Right lobe of liver (tissue), 6 donors: ENCODE data around the gene CSNK1A1. TPM values are rescaled to one million over a fixed set of nuclear protein-coding genes. Genes with fewer than 3 reads are reported as not detected.
A peak's percentile ranks its signal among the peaks of the same experiment; 100 is the strongest.

Experiments
- ATAC-seq, 4 donors: fragments of 200-7000 bp; cut with Tn5 transposase; one replicate each; pipeline ENCODE4 v1.9.1; 2020; ENCODE audit warnings: mild to moderate bottlenecking in 4 of 4, moderate library complexity in 4 of 4
- DNase-seq, 3 donors: peaks; one replicate each; pipeline ENCODE4 v3.0.0-alpha.2; 2020
- H3K27ac ChIP-seq, 3 donors: fragments of 200-600 bp; one replicate each; pipeline ENCODE4 v1.8.0; 2022
- H3K27me3 ChIP-seq, 2 donors: fragments of 200-600 bp; one replicate each; pipeline ENCODE4 v1.8.0; 2022
- H3K36me3 ChIP-seq, 4 donors: fragments of 200-600 bp; sonication (generic) in 1 of 4; one replicate each; pipeline versions ENCODE4 v1.5.1 to v1.8.0; 2017 to 2022; ENCODE audit warnings: control low read depth in 1 of 4
- H3K4me1 ChIP-seq, 4 donors: fragments of 200-600 bp; sonication (generic) in 1 of 4; one replicate each; pipeline versions ENCODE4 v1.5.1 to v1.8.0; 2017 to 2022; ENCODE audit warnings: control low read depth in 1 of 4
- H3K4me3 ChIP-seq, 3 donors: fragments of 200-600 bp; one replicate each; pipeline ENCODE4 v1.8.0; 2022
- H3K9me3 ChIP-seq, 4 donors: fragments of 200-600 bp; sonication (generic) in 1 of 4; one replicate each; pipeline versions ENCODE4 v1.5.1 to v1.8.0; 2017 to 2022; ENCODE audit warnings: control low read depth in 1 of 4
- CTCF ChIP-seq, 4 donors: fragments of 200-600 bp in 3 of 4; fragments of 450-650 bp in 1 of 4; IDR thresholded peaks; one replicate each; pipeline versions ENCODE4 v1.5.1 to v1.8.0; 2016 to 2022; ENCODE audit warnings: antibody characterized with exemption in 4 of 4, mild to moderate bottlenecking in 2 of 4
- POLR2A ChIP-seq: fragments of 450-650 bp; IDR thresholded peaks from one replicate; pipeline ENCODE4 v1.6.1; 2017; ENCODE audit warnings: antibody characterized with exemption, mild to moderate bottlenecking
- WGBS: methylation state at CpG from one replicate; pipeline ENCODE4 v1.1.6; 2018; ENCODE audit warnings: low coverage, low lambda C conversion rate; ENCODE audit not compliant: insufficient coverage; ENCODE audit errors: missing lambda C conversion rate; 5-methylcytosine and 5-hydroxymethylcytosine counted together
- intact Hi-C, 2 donors: fragments of 100-400 bp; cut with DNase I; formaldehyde crosslinking; loops; one replicate each; pipeline versions ENCODE4 v1.11.2 to v1.14.1; 2022
- total RNA-seq, 6 experiments: library from RNA; depleted of rRNA in 2 of 6; stranded (reverse); fragments of >200 nt in 2 of 6; fragmentation: NEBNext Ultra II Directional in 3 of 6; extraction: Animal tissue kit (Norgen Biotek cat#: 25700) in 3 of 6; gene quantifications; one replicate each; pipeline versions ENCODE4 v1.1.0 to v1.2.4, GENCODE V29; 2016 to 2023
- donor health status: DM: no; HTN: yes; CAD: no.
- donor health status: DM: no; HTN: no; CAD: no.
- donor health status: DM: no; HTN: no; CAD: no.
- donor health status: DM: no; HTN: yes; CAD: no.
- donor health status: DM: no; HTN: yes; CAD: no.

CSNK1A1 gene
- total RNA-seq, 6 experiments from 2014 or later: 79.7 to 87.1 (median 83.8) TPM

- Histone ChIP-seq H3K27ac (no peak overlapping the region), H3K27me3 (no peaks in the 10 kb centered on the region), H3K36me3 (peaks cover 6 to 85% (median 35%) of the 10 kb centered on the region in 4 donors), H3K9me3 (no peaks in the 10 kb centered on the region), H3K4me3 (no peak overlapping the region), H3K4me1 (no peaks in the 10 kb centered on the region)
- DNase-seq: no peak
- ATAC-seq: no peak
- intact Hi-C loops: no loop called here
- WGBS: 95% methylated on average over 2 of the region's 2 CpGs
- no peak for TF ChIP-seq POLR2A
- no peak for TF ChIP-seq CTCF (IDR thresholded peaks at IDR 0.05)
Observed at GRCh38 chr5:149503006-149503405, 48.2 kb downstream of the CSNK1A1 start.

GRCh38 chr5:149500922-149501582 lies 50.2 kb downstream of the CSNK1A1 start:
- Histone ChIP-seq H3K27ac (no peak overlapping the region), H3K36me3 (peaks cover 0 to 84% (median 25%) of the 10 kb centered on the region in 4 donors), H3K4me1 (no peaks in the 10 kb centered on the region), H3K9me3 (no peaks in the 10 kb centered on the region), H3K4me3 (no peak overlapping the region), H3K27me3 (no peaks in the 10 kb centered on the region)
- TF ChIP-seq CTCF (IDR thresholded peaks at IDR 0.05) (no peak), POLR2A (no peak)
- no peak for ATAC-seq
- no peak for DNase-seq
- intact Hi-C loops: no loop called here
- 76% methylated on average over 5 of the region's 5 CpGs for WGBS

DNA sequence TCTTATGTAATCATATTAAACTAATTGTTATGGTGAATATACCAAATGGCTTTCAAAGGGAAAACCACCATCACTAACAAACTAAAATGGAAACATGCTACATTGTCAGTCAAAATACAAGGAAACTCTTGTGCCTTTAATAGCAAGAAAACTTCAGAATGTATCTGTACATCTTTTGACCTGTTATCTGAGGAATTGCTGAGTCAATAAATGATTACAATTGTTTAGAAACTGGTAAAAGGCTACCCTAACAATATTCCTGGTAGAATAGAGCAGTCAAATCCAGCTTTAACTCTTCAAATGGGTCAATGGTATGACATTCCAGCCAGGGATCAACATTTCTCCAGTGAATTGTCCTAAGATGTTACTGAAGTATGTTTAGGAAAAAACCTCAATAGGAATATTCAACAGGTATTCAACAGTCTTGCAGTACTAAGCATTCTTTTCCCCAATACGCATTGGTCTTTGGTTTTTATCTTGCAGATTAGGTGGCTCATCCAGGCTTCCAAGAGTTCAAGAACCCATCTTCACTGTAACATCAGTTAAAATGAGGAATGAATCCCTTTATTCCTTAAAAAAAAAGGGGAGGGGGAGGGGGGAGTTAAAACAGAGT lies 52.4 kb downstream of the CSNK1A1 start:
- Histone ChIP-seq H3K27ac (no peak overlapping the region), H3K4me1 (no peaks in the 10 kb centered on the region), H3K9me3 (no peaks in the 10 kb centered on the region), H3K36me3 (peaks cover 0 to 74% (median 16%) of the 10 kb centered on the region in 4 donors), H3K27me3 (no peaks in the 10 kb centered on the region), H3K4me3 (no peak overlapping the region)
- DNase-seq (no peak), ATAC-seq (no peak)
- 78% methylated on average over 1 of the region's 1 CpG for WGBS
- intact Hi-C loops: no loop called here
- TF ChIP-seq POLR2A: no peak
- TF ChIP-seq CTCF (IDR thresholded peaks at IDR 0.05): no peak

- Histone ChIP-seq H3K4me1 (no peaks in the 10 kb centered on the region), H3K36me3 (peaks cover 0 to 63% (median 17%) of the 10 kb centered on the region in 4 donors), H3K27ac (no peak overlapping the region), H3K9me3 (no peaks in the 10 kb centered on the region), H3K27me3 (no peaks in the 10 kb centered on the region), H3K4me3 (no peak overlapping the region)
- TF ChIP-seq POLR2A: no peak
- no peak for TF ChIP-seq CTCF (IDR thresholded peaks at IDR 0.05)
- DNase-seq (no peak), ATAC-seq (peak in 2 of 4 donors; percentile 20 to 26)
- intact Hi-C loops: no loop called here
- 74% methylated on average over 3 of the region's 3 CpGs for WGBS
Observed at GRCh38 chr5:149497357-149497756, 53.9 kb downstream of the CSNK1A1 start.
